OCI-LY3 (cell line): Measurements from ENCODE around the gene TMEM163.

Experiments used
- EZH2phosphoT487 ChIP-seq: fragments of 200-600 bp; shearing (Covaris generic); IDR thresholded peaks from 2 replicates; pipeline ENCODE4 v1.6.1; 2018; ENCODE audit warnings: antibody characterized with exemption, mixed run types, low read depth
- TF ChIP-seq, protein P1 (sequence below): fragments of 200-600, 300-600 bp; sonication (generic); IDR thresholded peaks from 2 replicates; pipeline ENCODE4 v1.5.1; 2014; ENCODE audit warnings: antibody characterized with exemption, low read length, low read depth

DNA sequence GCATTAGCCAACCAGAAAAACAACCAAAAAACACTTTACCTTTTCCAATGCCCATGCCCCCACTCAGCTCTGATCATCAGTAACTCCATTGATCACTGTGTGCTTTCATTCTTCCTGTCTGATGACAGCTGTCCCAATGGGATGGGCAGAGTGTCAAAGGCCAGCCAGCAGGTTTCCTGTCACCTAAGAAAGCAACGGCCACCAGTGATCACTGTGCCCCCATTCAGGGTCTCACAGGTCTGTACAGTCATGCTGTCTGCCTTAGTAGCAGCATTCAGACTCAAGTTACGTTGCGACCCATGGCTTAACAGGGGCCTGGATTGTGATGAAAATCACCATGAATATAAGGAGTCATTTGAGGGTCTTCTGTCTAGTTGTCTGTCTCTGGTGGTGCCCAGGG, 280.4 kb downstream of the TMEM163 start:
- TF ChIP-seq, protein P1, sequence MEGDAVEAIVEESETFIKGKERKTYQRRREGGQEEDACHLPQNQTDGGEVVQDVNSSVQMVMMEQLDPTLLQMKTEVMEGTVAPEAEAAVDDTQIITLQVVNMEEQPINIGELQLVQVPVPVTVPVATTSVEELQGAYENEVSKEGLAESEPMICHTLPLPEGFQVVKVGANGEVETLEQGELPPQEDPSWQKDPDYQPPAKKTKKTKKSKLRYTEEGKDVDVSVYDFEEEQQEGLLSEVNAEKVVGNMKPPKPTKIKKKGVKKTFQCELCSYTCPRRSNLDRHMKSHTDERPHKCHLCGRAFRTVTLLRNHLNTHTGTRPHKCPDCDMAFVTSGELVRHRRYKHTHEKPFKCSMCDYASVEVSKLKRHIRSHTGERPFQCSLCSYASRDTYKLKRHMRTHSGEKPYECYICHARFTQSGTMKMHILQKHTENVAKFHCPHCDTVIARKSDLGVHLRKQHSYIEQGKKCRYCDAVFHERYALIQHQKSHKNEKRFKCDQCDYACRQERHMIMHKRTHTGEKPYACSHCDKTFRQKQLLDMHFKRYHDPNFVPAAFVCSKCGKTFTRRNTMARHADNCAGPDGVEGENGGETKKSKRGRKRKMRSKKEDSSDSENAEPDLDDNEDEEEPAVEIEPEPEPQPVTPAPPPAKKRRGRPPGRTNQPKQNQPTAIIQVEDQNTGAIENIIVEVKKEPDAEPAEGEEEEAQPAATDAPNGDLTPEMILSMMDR = no peak
- TF ChIP-seq EZH2phosphoT487 = no peak
